KMS-11 (cell line): ENCODE data around the gene FIBIN.

Experiments used
- H2AFZ ChIP-seq: fragments of 200-600 bp; sonication (generic); 2 replicates; pipeline ENCODE4 v1.6.1; 2016; ENCODE audit warnings: antibody characterized with exemption, mixed run types, low read depth
- H3K27ac ChIP-seq: fragments of 200-600 bp; sonication (generic); 2 replicates; pipeline ENCODE4 v1.6.1; 2016; ENCODE audit warnings: mild to moderate bottlenecking, mixed run types
- H3K27me3 ChIP-seq: fragments of 200-600 bp; sonication (generic); 2 replicates; pipeline ENCODE4 v1.6.1; 2017; ENCODE audit warnings: mild to moderate bottlenecking, low read depth, mixed run types, moderate library complexity; ENCODE audit not compliant: insufficient read depth
- H3K36me3 ChIP-seq: fragments of 200-600 bp; sonication (generic); 2 replicates; pipeline ENCODE4 v1.6.1; 2017; ENCODE audit warnings: mild to moderate bottlenecking, mixed run types; ENCODE audit not compliant: insufficient read depth
- H3K4me1 ChIP-seq: fragments of 200-600 bp; sonication (generic); 2 replicates; pipeline ENCODE4 v1.6.1; 2016; ENCODE audit warnings: mild to moderate bottlenecking, low read depth, mixed run types; ENCODE audit not compliant: poor library complexity, severe bottlenecking
- H3K4me2 ChIP-seq: fragments of 200-600 bp; sonication (generic); 2 replicates; pipeline ENCODE4 v1.7.0; 2016; ENCODE audit warnings: mild to moderate bottlenecking, mixed run types
- H3K4me3 ChIP-seq: fragments of 200-600 bp; sonication (generic); IDR thresholded peaks from 2 replicates; pipeline ENCODE4 v1.6.1; 2017; ENCODE audit warnings: low read depth, low read length, mixed read lengths; ENCODE audit not compliant: insufficient read depth
- H3K79me2 ChIP-seq: fragments of 200-600 bp; sonication (generic); 2 replicates; pipeline ENCODE4 v1.6.1; 2016; ENCODE audit warnings: low read depth, mixed run types; ENCODE audit not compliant: insufficient read depth
- H3K9ac ChIP-seq: fragments of 200-600 bp; sonication (generic); 2 replicates; pipeline ENCODE4 v1.6.1; 2016; ENCODE audit warnings: mild to moderate bottlenecking, mixed run types
- H4K20me1 ChIP-seq: fragments of 200-600 bp; sonication (generic); 2 replicates; pipeline ENCODE4 v1.6.1; 2016; ENCODE audit warnings: mild to moderate bottlenecking, mixed run types; ENCODE audit not compliant: insufficient read depth
- TF ChIP-seq, protein P1 (sequence below): fragments of 200-600 bp; sonication (generic); conservative IDR thresholded peaks from 2 replicates; pipeline ENCODE4 v1.6.1; 2017; ENCODE audit warnings: low read depth, mild to moderate bottlenecking, antibody characterized with exemption, low read length, moderate library complexity, mixed read lengths

FIBIN gene

DNA sequence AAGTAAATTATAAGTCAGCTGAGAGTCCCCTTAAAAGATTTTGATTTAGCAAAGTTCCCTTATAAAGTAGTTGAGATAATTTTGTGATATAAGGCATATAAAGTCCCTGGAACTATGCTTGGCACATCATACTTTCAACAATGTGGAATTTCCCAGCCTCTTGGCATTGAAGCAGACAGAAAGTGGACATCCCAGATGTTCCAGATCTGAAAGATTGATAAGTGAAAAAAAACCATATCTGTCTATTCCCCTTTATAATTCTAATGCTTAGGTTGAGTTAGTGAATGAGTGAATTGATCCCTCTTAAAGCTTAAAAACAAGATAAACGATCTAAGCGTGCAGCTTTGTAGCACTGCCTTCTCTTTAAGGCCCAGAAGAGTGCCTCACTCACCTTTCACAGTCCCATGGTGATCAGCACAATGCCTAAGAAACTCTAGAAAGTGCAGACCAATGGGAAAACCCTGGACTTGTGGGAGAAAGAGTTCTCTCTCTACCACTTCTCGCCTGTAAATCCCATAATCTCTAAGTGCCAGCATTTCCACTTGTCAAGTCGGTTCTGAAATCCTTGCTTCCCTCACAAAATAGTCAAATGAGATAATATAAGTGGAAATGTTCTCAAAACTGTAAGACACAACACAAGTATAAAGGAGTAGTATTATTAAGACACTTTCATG lies 17.8 kb downstream of the FIBIN start:
- H4K20me1 ChIP-seq, result no peaks in the 10 kb centered on the region
- no peak overlapping the region for H3K4me2 ChIP-seq
- H3K9ac ChIP-seq, result no peak overlapping the region
- no peaks in the 10 kb centered on the region for H3K79me2 ChIP-seq
- H3K4me3 ChIP-seq, result no peak overlapping the region
- no peak overlapping the region for H3K27ac ChIP-seq
- TF ChIP-seq, protein P1, sequence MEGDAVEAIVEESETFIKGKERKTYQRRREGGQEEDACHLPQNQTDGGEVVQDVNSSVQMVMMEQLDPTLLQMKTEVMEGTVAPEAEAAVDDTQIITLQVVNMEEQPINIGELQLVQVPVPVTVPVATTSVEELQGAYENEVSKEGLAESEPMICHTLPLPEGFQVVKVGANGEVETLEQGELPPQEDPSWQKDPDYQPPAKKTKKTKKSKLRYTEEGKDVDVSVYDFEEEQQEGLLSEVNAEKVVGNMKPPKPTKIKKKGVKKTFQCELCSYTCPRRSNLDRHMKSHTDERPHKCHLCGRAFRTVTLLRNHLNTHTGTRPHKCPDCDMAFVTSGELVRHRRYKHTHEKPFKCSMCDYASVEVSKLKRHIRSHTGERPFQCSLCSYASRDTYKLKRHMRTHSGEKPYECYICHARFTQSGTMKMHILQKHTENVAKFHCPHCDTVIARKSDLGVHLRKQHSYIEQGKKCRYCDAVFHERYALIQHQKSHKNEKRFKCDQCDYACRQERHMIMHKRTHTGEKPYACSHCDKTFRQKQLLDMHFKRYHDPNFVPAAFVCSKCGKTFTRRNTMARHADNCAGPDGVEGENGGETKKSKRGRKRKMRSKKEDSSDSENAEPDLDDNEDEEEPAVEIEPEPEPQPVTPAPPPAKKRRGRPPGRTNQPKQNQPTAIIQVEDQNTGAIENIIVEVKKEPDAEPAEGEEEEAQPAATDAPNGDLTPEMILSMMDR, result no peak
- no peak overlapping the region for H2AFZ ChIP-seq
- H3K27me3 ChIP-seq, result no peaks in the 10 kb centered on the region
- H3K4me1 ChIP-seq, result peaks cover 3% of the 10 kb centered on the region
- no peaks in the 10 kb centered on the region for H3K36me3 ChIP-seq

DNA sequence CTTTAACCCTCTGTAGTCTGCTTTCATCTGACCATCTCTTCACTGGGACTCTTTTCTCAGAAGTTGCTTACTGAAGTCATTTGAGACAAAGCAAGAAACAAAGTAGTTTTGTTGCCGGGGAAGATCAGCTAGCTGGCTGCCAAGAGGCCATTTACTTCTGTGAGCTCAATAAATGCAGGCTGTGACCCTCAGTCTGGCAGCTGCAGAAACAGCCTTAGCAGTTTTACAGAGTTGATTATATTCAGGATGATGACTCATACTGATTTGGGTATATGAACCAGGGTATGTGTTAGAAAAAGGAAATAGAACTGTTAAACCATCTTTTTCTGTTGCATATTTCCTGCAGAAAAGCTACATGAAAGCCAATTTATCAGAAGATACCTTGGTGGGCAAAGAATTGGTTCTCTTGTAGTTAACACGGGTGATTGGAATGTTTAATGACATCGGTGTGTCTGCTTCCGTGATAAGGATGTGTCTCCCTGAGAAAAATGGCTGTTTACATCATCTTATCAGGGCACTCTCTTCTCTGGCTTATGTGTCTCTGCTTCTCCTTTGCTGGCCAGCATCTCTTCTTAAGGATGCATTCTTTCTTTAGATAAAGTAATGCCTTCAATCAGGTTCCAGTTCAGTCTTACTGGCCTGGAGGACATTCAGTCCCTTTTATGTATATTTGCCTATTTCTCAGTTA lies 18.5 kb downstream of the FIBIN start:
- Histone ChIP-seq H3K4me2 (no peak overlapping the region), H3K4me3 (no peak overlapping the region), H2AFZ (no peak overlapping the region), H3K27ac (no peak overlapping the region), H3K4me1 (peaks cover 3% of the 10 kb centered on the region), H3K36me3 (no peaks in the 10 kb centered on the region), H3K79me2 (no peaks in the 10 kb centered on the region), H3K9ac (no peak overlapping the region), H3K27me3 (no peaks in the 10 kb centered on the region), H4K20me1 (no peaks in the 10 kb centered on the region)
- TF ChIP-seq, protein P1, result no peak

GRCh38 chr11:27013781-27014361 lies 20.0 kb downstream of the FIBIN start:
- no peak overlapping the region for H3K9ac ChIP-seq
- no peak overlapping the region for H3K27ac ChIP-seq
- TF ChIP-seq, protein P1, result no peak
- H3K4me1 ChIP-seq, result peaks cover 1% of the 10 kb centered on the region
- H3K36me3 ChIP-seq, result no peaks in the 10 kb centered on the region
- no peak overlapping the region for H3K4me3 ChIP-seq
- H4K20me1 ChIP-seq, result no peaks in the 10 kb centered on the region
- no peak overlapping the region for H2AFZ ChIP-seq
- H3K27me3 ChIP-seq, result no peaks in the 10 kb centered on the region
- no peak overlapping the region for H3K4me2 ChIP-seq
- no peaks in the 10 kb centered on the region for H3K79me2 ChIP-seq

DNA sequence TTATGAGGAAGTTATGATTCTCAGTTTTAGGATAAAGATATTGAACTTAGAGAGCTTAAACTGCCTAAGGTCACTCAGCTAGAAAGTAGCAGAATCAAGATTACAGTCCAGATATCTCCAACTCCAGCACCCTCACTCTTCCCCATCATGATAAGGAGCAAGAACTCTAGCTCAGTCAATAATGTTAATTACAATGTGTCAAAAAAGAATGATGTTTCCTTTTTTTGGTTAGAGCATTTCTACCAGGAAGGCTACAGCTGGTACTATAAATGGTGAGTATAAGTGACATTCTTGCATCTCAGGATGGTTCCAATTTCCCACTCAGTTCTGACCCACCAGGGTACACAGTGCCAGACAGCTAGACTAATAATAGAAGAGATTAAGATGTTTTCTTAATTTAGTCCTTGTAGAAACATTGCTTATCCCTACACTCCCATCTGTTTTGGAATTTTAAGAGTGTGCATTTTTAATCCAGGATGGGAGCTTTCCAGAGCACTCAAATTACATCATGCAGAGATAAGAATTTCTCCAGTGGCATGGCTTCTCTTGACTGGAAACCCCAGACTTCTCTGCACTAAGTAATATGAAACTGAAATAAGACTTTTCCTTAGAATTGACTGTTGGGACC lies 25.1 kb downstream of the FIBIN start:
- Histone ChIP-seq H3K4me1 (no peaks in the 10 kb centered on the region), H3K79me2 (no peaks in the 10 kb centered on the region), H3K4me3 (no peak overlapping the region), H4K20me1 (no peaks in the 10 kb centered on the region), H3K36me3 (no peaks in the 10 kb centered on the region), H3K27ac (no peak overlapping the region), H3K9ac (no peak overlapping the region), H3K27me3 (no peaks in the 10 kb centered on the region), H2AFZ (no peak overlapping the region), H3K4me2 (no peak overlapping the region)
- TF ChIP-seq, protein P1, result no peak
